GM18502 (cell line): Measurements from ENCODE around the gene TMEM201.
A peak's percentile ranks its signal among the peaks of the same experiment; 100 is the strongest.
"Not testable (repeated sequence)": the region's sequence is repeated elsewhere in the genome, so short reads cannot be mapped to it uniquely, and the experiment has no call there.

Experiments used
- ATAC-seq: cut with Tn5 transposase; IDR thresholded peaks from one replicate; pipeline ENCODE4 v1.9.1; 2021; ENCODE audit warnings: mild to moderate bottlenecking; ENCODE audit not compliant: unreplicated experiment, poor library complexity

Gene TMEM201

GRCh38 chr1:9615316-9616063, 26.8 kb downstream of the TMEM201 start:
- ATAC-seq: no peak

- ATAC-seq: no peak
These were observed 30.4 kb downstream of the TMEM201 start for GRCh38 chr1:9618909-9619679.

DNA sequence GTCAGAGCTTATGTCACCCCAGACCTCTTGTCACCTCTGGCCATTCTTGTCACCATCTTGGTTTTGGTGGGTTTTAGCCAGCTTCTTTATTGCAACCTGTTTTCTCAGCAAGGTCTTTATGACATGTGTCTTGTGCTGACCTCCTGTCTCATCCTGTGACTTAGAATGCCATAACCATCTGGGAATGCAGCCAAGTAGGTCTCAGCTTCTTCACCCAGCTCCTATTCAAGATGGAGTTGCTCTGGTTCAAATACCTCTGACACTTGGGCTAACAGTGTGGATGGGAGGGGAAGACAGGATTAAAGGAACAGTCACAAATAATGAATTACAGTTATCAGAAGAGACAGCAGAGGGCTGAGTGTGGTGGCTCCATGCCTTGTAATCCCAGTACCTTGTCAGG, 32.3 kb downstream of the TMEM201 start:
- ATAC-seq: no peak

DNA sequence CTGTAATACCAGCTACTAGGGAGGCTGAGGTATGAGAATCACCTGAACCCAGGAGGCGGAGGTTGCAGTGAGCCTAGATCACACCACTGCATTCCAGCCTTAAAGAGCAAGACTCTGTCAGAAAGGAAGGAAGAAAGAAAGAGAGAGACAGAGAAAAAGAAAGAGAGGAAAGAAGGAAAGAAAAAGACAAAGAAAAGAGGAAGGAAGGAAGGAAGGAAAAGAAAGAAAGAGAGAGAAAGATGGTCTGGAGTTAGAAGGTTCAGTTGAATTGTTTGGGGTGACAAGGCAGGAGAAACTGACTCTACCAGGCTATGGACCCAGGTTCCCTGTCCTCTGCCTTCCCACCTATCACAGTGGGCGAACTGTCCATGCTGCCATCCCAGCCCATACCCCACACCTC, 35.4 kb downstream of the TMEM201 start:
- ATAC-seq: no peak

DNA sequence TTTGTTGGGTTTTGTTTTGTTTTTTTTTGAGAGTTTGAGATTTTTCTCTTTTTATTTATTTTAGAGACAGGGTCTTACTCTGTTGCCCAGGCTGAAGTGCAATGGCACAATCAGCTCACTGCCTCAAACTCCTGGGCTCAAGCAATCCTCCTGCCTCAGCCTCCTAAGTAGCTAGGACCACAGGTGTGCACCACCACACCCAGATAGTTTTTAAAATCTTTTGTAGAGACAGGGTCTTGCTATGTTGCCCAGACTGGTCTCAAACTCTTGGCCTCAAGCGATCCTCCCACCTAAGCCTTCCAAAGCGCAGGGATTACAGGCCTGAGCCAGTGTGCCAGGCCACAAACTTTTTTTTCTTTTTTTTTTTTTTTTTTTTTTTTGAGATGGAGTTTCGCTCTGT, 36.3 kb downstream of the TMEM201 start:
- ATAC-seq: not testable (repeated sequence)

DNA sequence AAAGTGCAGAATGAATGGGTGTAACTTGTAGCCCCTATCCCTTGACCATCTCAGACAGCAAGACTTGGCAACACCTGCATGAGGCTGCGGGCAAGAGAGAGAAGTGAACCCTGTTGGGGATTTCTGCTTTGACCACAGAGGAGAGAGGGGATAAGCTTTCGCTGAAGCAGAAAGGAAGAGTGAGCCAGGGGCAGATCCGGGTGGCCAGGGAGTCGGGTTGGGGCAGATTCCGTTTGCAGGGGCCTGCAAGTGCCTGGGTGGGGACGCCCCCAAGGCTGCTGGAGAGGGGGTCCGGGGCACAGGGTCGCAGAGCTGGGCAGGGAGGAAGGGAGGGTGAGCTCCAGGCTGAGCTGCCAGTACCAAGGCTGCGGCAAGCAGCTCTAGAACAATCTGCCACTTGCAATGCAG, 37.5 kb downstream of the TMEM201 start:
- ATAC-seq: peak; percentile 44

DNA sequence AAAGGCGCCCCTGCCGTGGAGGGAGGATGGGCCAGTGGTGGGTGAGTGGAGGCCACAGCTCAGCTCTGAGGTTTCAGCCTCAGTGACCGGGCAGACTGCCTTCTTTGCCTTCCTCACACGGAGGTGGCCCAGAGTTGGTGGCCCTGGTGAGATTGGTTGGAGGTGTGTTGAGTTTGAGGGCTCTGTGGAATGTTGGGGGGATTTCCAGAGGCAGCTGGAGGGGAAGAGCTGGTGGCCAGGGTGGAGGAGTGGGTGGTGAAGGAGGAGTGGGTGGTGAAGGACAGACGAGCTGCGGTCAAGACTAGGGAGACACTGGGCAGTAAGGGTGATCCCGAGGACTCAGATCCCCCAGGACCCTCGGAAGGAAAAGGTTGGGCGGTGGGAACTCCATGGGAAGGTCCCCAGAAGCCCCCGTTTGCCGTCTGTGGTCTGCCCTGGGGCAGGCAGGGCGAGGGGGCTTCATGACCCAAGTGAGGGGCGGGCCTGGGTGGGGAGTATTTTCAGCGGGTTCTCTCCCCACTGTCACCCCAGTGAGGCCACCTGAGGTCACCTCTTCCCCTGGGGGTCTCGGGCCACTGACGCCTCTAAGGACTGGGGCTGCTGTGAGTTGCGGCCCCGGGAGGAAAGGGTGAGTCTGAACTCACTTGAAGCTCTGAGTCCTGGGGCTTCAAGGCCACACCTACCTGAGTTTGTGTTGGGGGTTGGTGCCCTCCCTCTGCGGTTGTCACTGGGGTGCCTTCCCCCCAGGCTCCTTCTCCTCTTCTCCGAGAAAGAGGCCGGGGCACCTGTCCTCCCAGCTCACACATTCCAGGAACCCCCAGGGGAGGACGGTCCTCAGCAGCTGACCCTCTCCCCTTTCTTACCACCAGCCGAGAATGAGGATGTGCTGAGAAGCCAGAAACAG, 40.1 kb downstream of the TMEM201 start:
- no peak for ATAC-seq

GRCh38 chr1:9629445-9630201, 40.9 kb downstream of the TMEM201 start:
- no peak for ATAC-seq

GRCh38 chr1:9630331-9631111, 41.8 kb downstream of the TMEM201 start:
- no peak for ATAC-seq

DNA sequence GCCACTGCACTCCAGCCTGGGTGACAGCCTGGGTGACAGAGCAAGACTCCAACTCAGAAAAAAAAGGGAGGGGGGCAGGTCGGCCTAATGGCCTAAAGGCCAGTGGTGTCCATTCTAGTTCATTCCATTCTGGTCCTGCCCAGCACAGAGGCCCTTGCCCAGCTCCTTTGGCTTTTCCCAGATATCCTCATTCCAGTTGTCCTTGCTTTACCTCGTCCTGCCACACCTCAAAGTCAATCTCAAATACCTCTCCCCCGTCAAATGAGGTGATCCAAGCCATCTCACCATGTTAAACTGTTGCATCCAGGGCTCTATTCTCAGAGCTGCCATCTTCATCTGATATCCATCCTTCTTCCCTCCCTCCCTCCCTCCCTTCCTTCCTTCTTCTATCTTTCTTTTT, 42.9 kb downstream of the TMEM201 start:
- no peak for ATAC-seq

DNA sequence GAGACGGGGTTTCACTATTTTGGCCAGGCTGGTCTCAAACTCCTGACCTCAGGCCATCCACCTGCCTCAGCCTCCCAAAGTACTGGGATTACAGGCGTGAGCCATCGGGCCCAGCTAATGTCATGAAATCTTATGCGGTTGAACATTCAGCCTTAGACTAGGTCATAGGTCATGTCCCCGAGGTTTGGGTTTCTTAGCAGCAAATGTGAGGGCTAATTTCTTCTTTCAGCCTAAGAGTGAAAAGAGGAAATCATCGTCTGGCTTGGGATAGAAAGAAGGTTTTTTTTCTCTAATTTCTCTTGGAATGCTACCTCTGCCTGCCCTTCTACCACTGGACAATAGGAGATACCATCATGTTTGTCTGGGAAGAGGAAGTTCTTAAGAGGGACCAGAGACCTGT, 44.8 kb downstream of the TMEM201 start:
- no peak for ATAC-seq

DNA sequence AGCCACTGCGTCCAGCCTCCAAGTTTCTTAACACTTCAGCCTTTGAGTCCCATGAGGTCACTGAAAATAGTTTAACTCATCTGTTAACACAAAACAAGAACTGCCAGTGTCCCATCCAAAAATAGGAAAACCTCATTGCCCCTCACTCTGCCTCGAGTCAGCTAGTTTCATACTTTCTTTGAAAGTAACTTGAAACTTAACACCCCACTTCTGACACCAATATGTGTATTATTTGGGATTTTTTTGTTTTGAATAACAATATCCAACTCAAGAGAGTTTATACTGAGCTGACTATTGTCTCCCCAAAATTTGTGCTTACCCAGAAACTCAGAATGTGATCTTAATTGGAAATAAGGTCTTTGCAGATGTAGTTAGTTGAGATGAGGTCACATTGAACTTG, 45.9 kb downstream of the TMEM201 start:
- ATAC-seq: no peak

DNA sequence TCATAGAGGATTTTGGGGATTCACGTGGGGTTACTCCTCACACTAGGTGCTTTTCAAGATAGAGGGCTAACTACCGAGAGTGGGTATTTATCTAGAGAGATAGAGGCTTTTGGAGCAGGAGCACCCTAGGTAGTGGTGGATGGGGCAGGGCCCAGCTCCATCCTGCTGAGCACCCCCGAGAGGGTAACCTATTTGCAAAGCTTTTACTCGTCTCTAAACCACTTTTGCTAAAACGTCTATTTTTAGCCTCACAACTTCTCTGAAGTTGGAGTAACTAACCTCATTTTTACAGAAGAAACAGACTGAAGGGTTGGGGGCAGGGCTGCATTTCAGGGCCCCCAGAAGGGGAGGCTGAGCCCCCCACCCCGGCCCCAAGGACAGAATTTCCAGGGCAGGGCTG, 50.5 kb downstream of the TMEM201 start:
- no peak for ATAC-seq

- ATAC-seq: no peak
These were observed 54.9 kb downstream of the TMEM201 start for GRCh38 chr1:9643351-9644256.

- ATAC-seq: no peak
These were observed 57.3 kb downstream of the TMEM201 start for GRCh38 chr1:9646037-9646436.

- ATAC-seq: no peak
These were observed 59.5 kb downstream of the TMEM201 start for GRCh38 chr1:9648171-9648570.

- ATAC-seq: no peak
These were observed 61.1 kb downstream of the TMEM201 start for GRCh38 chr1:9649769-9650168.

DNA sequence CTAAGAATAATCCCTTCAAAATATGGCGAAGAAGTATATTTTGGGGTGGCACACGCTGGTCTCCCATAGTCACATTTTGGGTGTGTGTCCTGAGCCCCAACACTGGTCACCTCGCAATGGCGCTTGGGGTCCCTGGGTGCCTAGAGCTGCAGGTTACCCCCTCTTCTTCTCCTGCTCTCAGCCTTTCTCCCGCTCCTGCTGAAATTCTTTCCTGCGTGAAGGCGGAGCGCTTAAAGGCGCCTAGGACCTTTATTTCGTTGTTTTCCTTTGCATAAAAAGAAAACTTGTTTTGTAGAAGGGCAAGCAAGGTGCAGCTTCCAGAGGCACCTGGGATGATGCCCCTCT, 62.5 kb downstream of the TMEM201 start:
- ATAC-seq: no peak
